Fibroblast of the aortic adventitia (primary cell): ENCODE results near the gene HMGN4. TPM values are rescaled to one million over a fixed set of nuclear protein-coding genes. Genes with fewer than 3 reads are reported as not detected.
"Not testable (repeated sequence)": the region's sequence is repeated elsewhere in the genome, so short reads cannot be mapped to it uniquely, and the experiment has no call there.

Experiments used
- DNase-seq: peaks from one replicate; pipeline ENCODE4 v3.0.0-alpha.2; 2010; ENCODE audit warnings: low read depth
- H3K4me3 ChIP-seq: 2 replicates; pipeline ENCODE4 v1.5.1; 2011; ENCODE audit warnings: low read depth, mild to moderate bottlenecking, control low read depth, low read length, moderate library complexity
- total RNA-seq: library from RNA; depleted of rRNA; stranded (reverse); fragments of >200 nt; gene quantifications from 2 replicates; pipeline ENCODE4 v1.2.3, GENCODE V29; 2012; ENCODE audit warnings: low replicate concordance
- TF ChIP-seq, protein P1 (sequence below): IDR thresholded peaks from 2 replicates; pipeline ENCODE4 v1.5.1; 2011; ENCODE audit warnings: mild to moderate bottlenecking, low read length, control low read depth, inconsistent platforms; ENCODE audit not compliant: insufficient read depth

The HMGN4 gene
- total RNA-seq, 1 donor: 50.3 TPM

DNA sequence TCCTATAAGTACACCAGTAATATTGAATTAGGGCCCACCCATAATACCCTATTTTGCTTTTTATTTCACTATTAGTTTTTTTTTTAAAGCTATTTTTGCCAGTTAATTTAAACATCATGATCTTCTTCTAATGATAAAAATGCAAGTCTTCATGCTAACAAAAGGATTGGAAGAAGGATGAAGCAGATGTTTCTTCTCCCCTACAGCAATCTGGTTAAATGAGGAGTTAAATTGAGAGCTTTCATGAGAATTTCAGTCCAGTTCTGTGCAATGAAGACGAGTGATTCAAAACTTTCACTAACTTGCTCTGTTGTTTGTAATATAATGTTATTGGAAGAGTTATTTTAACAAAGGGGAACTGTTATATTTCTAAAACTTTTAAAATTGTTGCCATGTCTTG, 3.4 kb downstream of the HMGN4 start:
- H3K4me3 ChIP-seq: no peak overlapping the region
- TF ChIP-seq, protein P1, sequence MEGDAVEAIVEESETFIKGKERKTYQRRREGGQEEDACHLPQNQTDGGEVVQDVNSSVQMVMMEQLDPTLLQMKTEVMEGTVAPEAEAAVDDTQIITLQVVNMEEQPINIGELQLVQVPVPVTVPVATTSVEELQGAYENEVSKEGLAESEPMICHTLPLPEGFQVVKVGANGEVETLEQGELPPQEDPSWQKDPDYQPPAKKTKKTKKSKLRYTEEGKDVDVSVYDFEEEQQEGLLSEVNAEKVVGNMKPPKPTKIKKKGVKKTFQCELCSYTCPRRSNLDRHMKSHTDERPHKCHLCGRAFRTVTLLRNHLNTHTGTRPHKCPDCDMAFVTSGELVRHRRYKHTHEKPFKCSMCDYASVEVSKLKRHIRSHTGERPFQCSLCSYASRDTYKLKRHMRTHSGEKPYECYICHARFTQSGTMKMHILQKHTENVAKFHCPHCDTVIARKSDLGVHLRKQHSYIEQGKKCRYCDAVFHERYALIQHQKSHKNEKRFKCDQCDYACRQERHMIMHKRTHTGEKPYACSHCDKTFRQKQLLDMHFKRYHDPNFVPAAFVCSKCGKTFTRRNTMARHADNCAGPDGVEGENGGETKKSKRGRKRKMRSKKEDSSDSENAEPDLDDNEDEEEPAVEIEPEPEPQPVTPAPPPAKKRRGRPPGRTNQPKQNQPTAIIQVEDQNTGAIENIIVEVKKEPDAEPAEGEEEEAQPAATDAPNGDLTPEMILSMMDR: no peak
- no peak for DNase-seq

GRCh38 chr6:26543953-26544352, 5.8 kb downstream of the HMGN4 start:
- H3K4me3 ChIP-seq: no peak overlapping the region
- TF ChIP-seq, protein P1: peak; percentile 57
- peak; percentile 32 for DNase-seq

GRCh38 chr6:26544473-26544872, 6.3 kb downstream of the HMGN4 start:
- TF ChIP-seq, protein P1: no peak
- H3K4me3 ChIP-seq: no peak overlapping the region
- no peak for DNase-seq

DNA sequence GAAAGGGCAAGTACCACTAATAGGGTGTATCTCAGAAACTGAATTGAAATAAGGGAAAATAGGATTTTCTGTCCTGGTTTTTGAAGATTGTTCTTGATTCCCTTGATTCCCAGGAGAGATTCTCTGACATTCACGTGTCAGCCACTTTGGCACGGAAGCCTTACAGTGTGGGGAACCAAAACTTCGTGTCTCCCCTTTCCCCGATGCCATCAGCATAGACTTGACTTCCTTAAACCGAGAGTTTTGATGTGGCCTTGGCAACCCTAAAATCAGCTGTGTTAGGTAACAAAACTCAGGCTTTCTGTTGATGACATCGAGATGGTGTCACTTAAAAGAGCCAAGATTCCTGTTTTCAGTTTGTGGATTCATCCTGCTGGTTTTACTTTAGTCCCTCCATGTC, 7.5 kb downstream of the HMGN4 start:
- TF ChIP-seq, protein P1: no peak
- no peak for DNase-seq
- no peak overlapping the region for H3K4me3 ChIP-seq

- not testable (repeated sequence) for H3K4me3 ChIP-seq, DNase-seq
Measured at GRCh38 chr6:26547363-26547762, 9.2 kb downstream of the HMGN4 start.

DNA sequence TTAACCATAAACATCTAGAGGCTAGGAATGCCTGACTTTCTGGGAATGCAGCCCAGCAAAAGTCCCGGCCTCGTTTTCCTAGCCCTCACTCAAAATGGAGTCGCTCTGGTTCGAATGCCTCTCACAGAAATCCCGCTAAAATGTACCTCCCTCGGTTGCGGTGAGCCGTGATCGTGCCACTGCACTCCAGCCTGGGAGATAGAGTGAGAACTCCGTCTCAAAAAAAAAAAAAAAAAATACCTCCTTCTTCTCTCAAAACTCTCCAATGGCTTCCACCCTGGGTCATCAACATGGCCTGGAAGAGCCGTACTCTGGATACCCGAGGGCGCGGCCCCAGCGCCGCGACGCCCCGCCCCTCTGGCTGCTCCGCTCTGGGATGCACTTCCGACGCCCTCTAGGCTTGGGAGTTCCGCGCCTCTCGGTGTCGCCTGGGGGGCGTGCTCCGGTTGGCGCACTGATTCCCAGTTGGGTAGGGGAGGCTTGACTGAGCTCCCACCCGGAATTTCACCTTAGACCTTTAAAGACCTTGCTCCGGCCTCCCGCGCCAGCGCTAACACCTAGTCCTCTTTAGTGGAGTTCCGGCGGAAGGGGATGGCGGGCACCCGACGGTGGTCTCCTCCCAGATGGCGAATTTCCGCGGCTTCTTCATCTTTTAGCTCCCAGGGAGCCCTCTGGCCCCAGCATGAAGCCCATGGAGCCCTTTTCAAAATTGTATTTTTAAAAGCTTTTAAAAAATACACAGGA, 12.3 kb downstream of the HMGN4 start:
- DNase-seq: peak; percentile 16
- TF ChIP-seq, protein P1: no peak
- peak overlapping the region; percentile 62 for H3K4me3 ChIP-seq

- no peak overlapping the region for H3K4me3 ChIP-seq
- no peak for DNase-seq
- TF ChIP-seq, protein P1: no peak
Measured at GRCh38 chr6:26552205-26552604, 14.0 kb downstream of the HMGN4 start.
